ENCODE results near the gene RPL15.
"Not testable (repeated sequence)": the region's sequence is repeated elsewhere in the genome, so short reads cannot be mapped to it uniquely, and the experiment has no call there.

RPL15 gene

DNA sequence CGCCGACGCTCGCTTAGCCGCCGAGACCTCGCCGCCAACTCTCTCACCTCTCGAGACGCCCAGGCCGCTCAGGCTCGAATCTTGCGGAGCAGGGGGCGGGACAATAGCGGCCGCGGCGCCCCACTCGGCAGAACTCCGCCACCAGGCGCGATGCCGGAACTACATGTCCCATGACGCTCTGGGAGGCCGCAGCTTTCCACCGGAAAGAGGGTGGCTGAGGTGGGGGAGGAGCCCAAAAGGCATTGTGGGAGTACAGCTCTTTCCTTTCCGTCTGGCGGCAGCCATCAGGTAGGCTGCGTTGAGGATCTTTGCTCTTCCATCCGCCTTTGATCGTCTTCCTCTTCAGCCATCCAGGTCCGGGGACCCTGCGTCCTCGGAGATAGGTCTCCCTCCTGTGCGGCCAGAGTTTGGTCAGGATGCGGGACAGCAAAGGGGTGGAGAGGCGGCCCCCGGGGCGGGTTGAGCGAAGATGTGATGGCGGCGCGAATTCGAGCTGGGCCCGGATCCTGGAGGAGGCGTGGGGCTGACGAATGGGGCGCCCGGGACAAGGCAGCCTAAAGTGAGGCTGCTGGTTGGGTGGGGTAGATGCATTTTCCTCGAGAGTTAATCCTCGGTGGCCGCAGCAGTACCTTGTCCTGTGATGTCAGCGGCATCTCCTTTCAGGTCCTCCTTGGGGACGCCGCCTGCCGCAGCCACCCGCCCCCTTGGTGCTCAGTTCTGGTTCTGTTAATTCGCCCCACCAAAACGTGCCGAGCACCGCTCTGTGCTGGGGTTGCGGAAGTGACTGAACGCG, at the start of gene RPL15, which contains the start of gene NKIRAS1:
TSS of gene RPL15 (plus strand) at position 247 of the 793 bp plus-strand sequence. CDS start 728 bp downstream, outside the sequence.
TSS of gene NKIRAS1 (minus strand) at position 105 of the 793 bp plus-strand sequence. CDS start 6,086 bp downstream, outside the sequence.
- Histone ChIP-seq H3K4me2 (ENCODE audit: low read length) (peak within 1 kb of the TSS; percentile 92), H3K27ac (peak within 1 kb of the TSS; percentile 96), H3K4me3 (ENCODE audit: low read depth, low read length) (peak within 1 kb of the TSS; percentile 80), H3K4me1 (peaks cover 11% of the 10 kb centered on the region), H3K79me2 (peaks cover 23% of the 10 kb centered on the region), H3K9me3 (ENCODE audit: control insufficient read depth, low read length) (no peaks in the 10 kb centered on the region), H3K9ac (peak within 1 kb of the TSS; percentile 97), H2AFZ (peak within 1 kb of the TSS; percentile 97), H3K27me3 (ENCODE audit: control insufficient read depth, insufficient read depth, low read length) (no peaks in the 10 kb centered on the region), H3K36me3 (ENCODE audit: control insufficient read depth, insufficient read depth, low read length) (no peaks in the 10 kb centered on the region)
- TF ChIP-seq, protein P1, sequence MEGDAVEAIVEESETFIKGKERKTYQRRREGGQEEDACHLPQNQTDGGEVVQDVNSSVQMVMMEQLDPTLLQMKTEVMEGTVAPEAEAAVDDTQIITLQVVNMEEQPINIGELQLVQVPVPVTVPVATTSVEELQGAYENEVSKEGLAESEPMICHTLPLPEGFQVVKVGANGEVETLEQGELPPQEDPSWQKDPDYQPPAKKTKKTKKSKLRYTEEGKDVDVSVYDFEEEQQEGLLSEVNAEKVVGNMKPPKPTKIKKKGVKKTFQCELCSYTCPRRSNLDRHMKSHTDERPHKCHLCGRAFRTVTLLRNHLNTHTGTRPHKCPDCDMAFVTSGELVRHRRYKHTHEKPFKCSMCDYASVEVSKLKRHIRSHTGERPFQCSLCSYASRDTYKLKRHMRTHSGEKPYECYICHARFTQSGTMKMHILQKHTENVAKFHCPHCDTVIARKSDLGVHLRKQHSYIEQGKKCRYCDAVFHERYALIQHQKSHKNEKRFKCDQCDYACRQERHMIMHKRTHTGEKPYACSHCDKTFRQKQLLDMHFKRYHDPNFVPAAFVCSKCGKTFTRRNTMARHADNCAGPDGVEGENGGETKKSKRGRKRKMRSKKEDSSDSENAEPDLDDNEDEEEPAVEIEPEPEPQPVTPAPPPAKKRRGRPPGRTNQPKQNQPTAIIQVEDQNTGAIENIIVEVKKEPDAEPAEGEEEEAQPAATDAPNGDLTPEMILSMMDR (IDR thresholded peaks at IDR 0.05) = peak; percentile 83

DNA sequence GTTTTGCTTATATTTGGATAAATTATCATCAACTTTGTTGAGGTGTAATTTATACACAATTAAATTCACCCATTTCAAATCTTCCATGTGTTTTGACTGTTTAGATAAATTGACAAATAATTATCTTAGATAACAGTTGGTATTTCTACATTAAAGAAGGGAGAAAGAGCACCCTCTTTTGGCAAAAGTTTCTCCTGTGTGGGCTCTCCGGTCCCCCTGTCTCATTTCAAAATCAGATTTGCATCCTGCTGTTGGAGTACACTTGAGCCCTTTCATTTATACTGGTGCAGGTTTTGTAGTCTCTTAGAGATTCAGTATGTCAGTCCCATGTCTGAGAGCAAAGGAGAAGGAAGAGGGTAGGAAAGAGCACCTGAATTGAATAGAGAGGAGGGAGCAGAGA, 49.5 kb upstream of the RPL15 start:
- no peak overlapping the region for H3K9ac ChIP-seq
- no peak overlapping the region for H3K4me2 ChIP-seq (ENCODE audit: low read length)
- peaks cover 11% of the 10 kb centered on the region for H3K4me1 ChIP-seq
- H3K79me2 ChIP-seq = peaks cover 11% of the 10 kb centered on the region
- no peaks in the 10 kb centered on the region for H3K9me3 ChIP-seq (ENCODE audit: control insufficient read depth, low read length)
- H3K4me3 ChIP-seq (ENCODE audit: low read depth, low read length) = no peak overlapping the region
- H3K27ac ChIP-seq = no peak overlapping the region
- H3K36me3 ChIP-seq (ENCODE audit: control insufficient read depth, insufficient read depth, low read length) = no peaks in the 10 kb centered on the region
- TF ChIP-seq, protein P1 (IDR thresholded peaks at IDR 0.05) = no peak
- H2AFZ ChIP-seq = no peak overlapping the region
- no peaks in the 10 kb centered on the region for H3K27me3 ChIP-seq (ENCODE audit: control insufficient read depth, insufficient read depth, low read length)

DNA sequence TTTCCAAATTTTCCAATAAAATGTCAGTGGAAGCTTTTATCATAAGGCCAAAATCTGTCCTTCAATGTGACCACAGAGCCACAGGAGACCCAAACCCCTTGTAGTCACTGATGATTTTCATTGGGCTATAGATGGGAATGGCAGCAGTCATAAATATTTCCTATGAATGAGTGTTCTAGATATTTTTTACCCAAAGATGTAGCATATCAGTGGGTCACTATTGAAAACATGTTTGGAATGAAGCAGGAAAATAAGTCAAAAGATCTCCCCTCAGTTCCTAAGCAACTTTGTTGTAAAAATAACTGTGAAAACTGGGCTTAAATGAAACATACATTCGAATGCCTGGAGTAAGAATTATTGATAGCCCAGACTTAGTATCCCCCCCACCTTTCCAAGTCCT, 49.1 kb upstream of the RPL15 start:
- Histone ChIP-seq H3K9ac (no peak overlapping the region), H3K9me3 (ENCODE audit: control insufficient read depth, low read length) (no peaks in the 10 kb centered on the region), H3K4me1 (peaks cover 11% of the 10 kb centered on the region), H2AFZ (no peak overlapping the region), H3K27ac (no peak overlapping the region), H3K36me3 (ENCODE audit: control insufficient read depth, insufficient read depth, low read length) (no peaks in the 10 kb centered on the region), H3K4me2 (ENCODE audit: low read length) (no peak overlapping the region), H3K4me3 (ENCODE audit: low read depth, low read length) (no peak overlapping the region), H3K27me3 (ENCODE audit: control insufficient read depth, insufficient read depth, low read length) (no peaks in the 10 kb centered on the region), H3K79me2 (peaks cover 11% of the 10 kb centered on the region)
- TF ChIP-seq, protein P1 (IDR thresholded peaks at IDR 0.05) = no peak

DNA sequence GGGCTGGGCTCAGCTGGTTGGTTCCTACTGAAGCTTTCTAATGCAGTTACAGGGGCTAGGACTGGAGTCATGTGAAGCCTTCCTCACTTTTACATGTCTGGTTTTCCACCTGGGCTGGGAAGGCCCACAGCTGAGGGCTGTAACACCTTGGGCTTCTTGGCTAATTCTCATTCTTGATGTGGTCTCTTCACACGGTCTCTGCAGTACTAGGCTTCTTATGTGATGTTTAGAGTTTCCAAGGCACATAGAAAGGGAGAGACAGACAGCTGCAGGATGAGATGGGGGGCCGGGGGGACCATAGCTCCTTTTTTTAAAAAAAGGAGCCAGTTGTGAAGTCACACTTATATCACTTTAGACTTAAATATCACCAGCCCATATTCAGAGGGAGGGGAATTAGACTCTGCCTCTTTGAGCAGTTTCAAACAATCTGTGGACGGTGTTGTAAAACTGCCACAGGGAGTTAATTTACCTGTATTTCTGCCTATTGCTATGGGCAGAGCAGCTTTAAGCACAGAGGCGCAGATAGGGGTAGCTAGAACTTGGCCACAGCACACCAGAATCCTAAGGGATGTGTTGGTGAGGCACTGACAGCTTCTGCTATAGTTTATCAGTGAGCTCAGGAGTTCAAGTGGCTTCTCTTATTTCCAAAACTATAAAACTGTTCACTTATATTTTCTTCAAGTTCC, 46.8 kb upstream of the RPL15 start:
- H3K27me3 ChIP-seq (ENCODE audit: control insufficient read depth, insufficient read depth, low read length) = no peaks in the 10 kb centered on the region
- no peaks in the 10 kb centered on the region for H3K9me3 ChIP-seq (ENCODE audit: control insufficient read depth, low read length)
- peaks cover 20% of the 10 kb centered on the region for H3K79me2 ChIP-seq
- no peak overlapping the region for H3K4me3 ChIP-seq (ENCODE audit: low read depth, low read length)
- no peak overlapping the region for H3K4me2 ChIP-seq (ENCODE audit: low read length)
- no peak overlapping the region for H3K27ac ChIP-seq
- no peak overlapping the region for H2AFZ ChIP-seq
- H3K36me3 ChIP-seq (ENCODE audit: control insufficient read depth, insufficient read depth, low read length) = no peaks in the 10 kb centered on the region
- H3K4me1 ChIP-seq = peaks cover 11% of the 10 kb centered on the region
- H3K9ac ChIP-seq = no peak overlapping the region
- TF ChIP-seq, protein P1 (IDR thresholded peaks at IDR 0.05) = no peak

DNA sequence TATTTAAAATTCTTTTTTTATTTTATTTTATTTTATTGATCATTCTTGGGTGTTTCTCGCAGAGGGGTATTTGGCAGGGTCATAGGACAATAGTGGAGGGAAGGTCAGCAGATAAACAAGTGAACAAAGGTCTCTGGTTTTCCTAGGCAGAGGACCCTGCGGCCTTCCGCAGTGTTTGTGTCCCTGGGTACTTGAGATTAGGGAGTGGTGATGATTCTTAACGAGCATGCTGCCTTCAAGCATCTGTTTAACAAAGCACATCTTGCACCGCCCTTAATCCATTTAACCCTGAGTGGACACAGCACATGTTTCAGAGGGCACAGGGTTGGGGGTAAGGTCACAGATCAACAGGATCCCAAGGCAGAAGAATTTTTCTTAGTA, 46.3 kb upstream of the RPL15 start:
- H3K9ac ChIP-seq; H3K27ac ChIP-seq; H2AFZ ChIP-seq; H3K36me3 ChIP-seq (ENCODE audit: control insufficient read depth, insufficient read depth, low read length); H3K4me2 ChIP-seq (ENCODE audit: low read length); H3K27me3 ChIP-seq (ENCODE audit: control insufficient read depth, insufficient read depth, low read length); H3K4me1 ChIP-seq; H3K4me3 ChIP-seq (ENCODE audit: low read depth, low read length); H3K9me3 ChIP-seq (ENCODE audit: control insufficient read depth, low read length): not testable (repeated sequence)
- peaks cover 23% of the 10 kb centered on the region for H3K79me2 ChIP-seq

DNA sequence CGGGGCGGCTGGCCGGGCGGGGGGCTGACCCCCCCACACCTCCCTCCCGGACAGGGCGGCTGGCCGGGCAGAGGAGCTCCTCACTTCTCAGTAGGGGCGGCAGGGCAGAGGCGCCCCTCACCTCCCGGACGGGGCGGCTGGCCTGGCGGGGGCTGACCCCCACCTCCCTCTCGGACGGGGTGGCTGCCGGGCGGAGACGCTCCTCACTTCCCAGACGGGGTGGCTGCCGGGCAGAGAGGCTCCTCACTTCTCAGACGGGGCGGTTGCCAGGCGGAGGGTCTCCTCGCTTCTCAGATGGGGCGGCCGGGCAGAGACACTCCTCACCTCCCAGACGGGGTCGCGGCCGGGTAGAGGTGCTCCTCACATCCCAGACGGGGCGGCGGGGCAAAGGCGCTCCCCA, 45.6 kb upstream of the RPL15 start:
- H3K27me3 ChIP-seq (ENCODE audit: control insufficient read depth, insufficient read depth, low read length) = not testable (repeated sequence)

More for the DNA sequence above, 45.6 kb upstream of the RPL15 start:
- not testable (repeated sequence) for H2AFZ ChIP-seq; H3K27ac ChIP-seq; H3K4me3 ChIP-seq (ENCODE audit: low read depth, low read length); H3K4me2 ChIP-seq (ENCODE audit: low read length); H3K4me1 ChIP-seq; H3K9ac ChIP-seq; H3K36me3 ChIP-seq (ENCODE audit: control insufficient read depth, insufficient read depth, low read length); H3K9me3 ChIP-seq (ENCODE audit: control insufficient read depth, low read length)
- H3K79me2 ChIP-seq = peaks cover 25% of the 10 kb centered on the region
